GM12891 (cell line): ENCODE data around the gene PTPRN2.

Source experiments
- DNase-seq: peaks from one replicate; pipeline ENCODE4 v3.0.0; 2011; ENCODE audit warnings: low spot score; ENCODE audit not compliant: insufficient read length
- FAIRE-seq: peaks from 2 replicates; lab custom pipeline; 2011; peaks lifted over from hg19 to GRCh38; lab: Jason Lieb, UNC
- PAX5 ChIP-seq: IDR thresholded peaks from 2 replicates; pipeline ENCODE4 v1.6.1; 2011; ENCODE audit warnings: low read length, moderate library complexity, mild to moderate bottlenecking; ENCODE audit not compliant: insufficient read depth, severe bottlenecking
- POLR2A ChIP-seq: IDR thresholded peaks from 2 replicates; pipeline ENCODE4 v1.6.1; 2011; ENCODE audit warnings: low read depth, low read length, control low read depth
- POLR2AphosphoS5 ChIP-seq: IDR thresholded peaks from 2 replicates; pipeline ENCODE4 v1.6.1; 2011; ENCODE audit warnings: low read depth, low read length, control low read depth
- POU2F2 ChIP-seq: IDR thresholded peaks from 2 replicates; pipeline ENCODE4 v1.6.1; 2011; ENCODE audit warnings: low read depth, mild to moderate bottlenecking, control low read depth, low read length, moderate library complexity
- SPI1 ChIP-seq: IDR thresholded peaks from 2 replicates; pipeline ENCODE4 v1.6.1; 2011; ENCODE audit warnings: low read depth, low read length, control low read depth
- TAF1 ChIP-seq: IDR thresholded peaks from 2 replicates; pipeline ENCODE4 v1.6.1; 2011; ENCODE audit warnings: low read depth, low read length, control low read depth

PTPRN2 gene

DNA sequence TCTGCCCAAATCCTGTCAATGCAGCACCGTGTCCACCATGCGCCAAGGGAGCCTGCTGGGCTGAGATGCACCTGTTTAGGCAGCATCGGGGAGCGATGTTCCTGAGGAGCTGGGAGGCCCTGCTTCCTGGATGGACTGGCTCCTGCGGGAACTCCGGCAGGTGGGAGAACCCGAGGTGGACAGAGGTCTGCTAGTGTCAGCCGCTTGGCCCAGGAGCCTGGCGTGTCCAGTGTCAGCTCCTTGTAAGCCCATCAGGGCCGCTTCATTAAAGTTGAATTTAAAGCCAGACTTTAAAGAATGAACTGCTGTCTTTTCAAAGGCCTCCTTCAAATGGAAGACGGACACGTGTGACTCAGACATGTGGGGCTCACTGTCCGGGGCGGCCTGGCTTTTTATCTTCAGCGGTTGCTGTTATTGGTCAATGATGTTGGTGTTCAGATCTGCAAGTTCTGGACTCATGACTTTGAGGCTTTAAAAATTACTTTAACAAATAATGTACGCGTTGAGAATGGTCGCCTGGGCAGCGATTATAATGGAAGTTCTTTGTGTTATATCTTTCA lies 828.3 kb downstream of the PTPRN2 start:
- no peak for FAIRE-seq
- no peak for DNase-seq
- TF ChIP-seq POU2F2: no peak
- no peak for TF ChIP-seq TAF1
- no peak for TF ChIP-seq PAX5
- TF ChIP-seq POLR2A: no peak
- TF ChIP-seq SPI1: no peak
- no peak for TF ChIP-seq POLR2AphosphoS5

DNA sequence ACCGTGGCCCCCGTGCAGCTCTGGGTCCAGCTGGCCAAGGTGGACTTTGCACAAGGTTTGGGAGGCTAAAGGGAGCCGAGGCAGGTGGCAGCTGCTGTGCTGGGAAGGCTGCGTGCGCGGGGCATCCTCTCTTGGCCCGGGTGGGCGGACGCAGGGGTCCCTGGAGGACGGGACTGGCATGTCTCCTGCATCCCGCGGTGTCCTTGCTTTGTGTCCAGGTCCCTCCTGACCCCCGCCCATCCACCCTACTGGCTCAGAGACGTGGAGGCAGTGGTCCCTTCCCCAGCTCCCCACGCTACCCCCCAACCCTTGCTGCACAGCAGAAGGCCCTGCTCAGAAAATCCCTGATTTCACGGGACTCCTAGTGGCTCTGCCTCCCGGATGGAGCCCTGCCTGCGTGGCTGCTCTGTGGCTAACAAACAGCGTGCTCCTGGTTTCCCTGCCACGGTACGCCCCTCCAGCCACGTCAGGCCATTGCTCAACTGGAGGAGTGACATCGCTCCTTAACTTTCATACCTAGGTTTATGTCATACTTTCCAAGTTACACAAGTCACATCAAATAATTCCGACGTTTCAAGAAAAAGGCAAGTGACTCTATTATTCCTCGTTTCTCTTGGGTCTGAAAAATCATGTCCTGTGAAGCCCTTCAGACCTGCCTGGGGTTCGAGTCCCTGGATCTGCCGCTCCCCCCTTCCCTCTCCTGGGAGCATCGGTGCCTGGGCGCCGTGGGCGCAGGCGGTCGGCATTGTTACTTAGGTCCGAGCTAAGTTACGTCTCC lies 829.0 kb downstream of the PTPRN2 start:
- DNase-seq (no peak), FAIRE-seq (no peak)
- TF ChIP-seq SPI1: no peak
- TF ChIP-seq POLR2A: no peak
- no peak for TF ChIP-seq PAX5
- TF ChIP-seq TAF1: no peak

DNA sequence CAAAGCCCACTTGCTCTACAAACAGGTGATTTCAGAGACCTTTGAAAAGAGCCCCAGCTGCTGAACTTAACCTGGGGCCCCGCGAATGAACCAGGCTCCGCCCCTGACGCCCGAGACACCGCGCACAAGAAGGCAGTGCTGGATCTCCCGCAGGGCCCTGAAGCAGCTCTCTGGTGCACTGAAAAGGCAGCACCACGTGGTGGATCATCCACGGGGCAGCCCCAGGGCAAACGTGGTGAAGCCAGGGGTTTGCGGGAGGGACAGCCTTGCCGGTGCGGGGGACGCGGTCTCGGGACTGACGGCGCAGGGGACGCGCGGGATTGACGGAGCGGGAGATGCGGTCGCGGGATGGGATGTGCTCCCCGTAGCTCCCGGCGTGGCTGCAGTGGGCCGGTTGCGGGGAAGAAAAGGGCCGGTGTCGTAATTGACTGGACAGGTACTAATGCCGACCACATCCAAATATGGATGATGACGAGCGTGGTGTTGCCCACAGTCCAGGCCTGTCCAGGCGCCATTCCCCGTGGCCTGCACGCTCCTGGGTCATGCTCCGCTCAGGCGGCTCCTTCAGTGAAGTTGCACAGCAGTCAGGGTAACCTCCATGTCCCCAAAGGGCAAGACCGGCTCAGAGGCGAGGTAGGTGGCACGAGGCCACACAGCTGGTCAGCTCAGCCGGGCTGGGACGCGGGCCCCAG lies 829.7 kb downstream of the PTPRN2 start:
- no peak for FAIRE-seq
- DNase-seq: no peak
- no peak for TF ChIP-seq POU2F2
- TF ChIP-seq POLR2AphosphoS5: no peak
- no peak for TF ChIP-seq TAF1
- TF ChIP-seq POLR2A: no peak
- no peak for TF ChIP-seq SPI1

DNA sequence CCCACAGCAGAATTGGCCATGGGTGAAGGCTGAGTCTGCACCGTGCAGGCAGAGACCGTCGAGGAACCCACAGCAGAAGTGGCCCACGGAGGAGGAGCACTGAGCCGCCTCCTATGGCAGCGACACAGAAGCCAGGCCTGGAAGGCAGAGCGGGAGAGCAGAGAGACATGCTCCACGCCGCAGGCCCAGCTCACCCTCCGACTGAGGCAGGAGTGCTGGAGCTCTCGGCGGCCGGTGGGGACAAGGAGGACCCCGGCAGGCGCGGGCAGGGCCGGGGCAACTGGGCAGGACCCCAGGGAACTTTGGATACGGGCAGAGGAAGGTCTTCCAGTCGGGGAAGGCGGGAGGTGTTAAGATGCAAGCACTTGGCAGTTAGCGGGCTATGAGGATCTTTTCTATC lies 830.4 kb downstream of the PTPRN2 start:
- no peak for FAIRE-seq
- no peak for DNase-seq
- TF ChIP-seq POLR2A: no peak
- TF ChIP-seq POU2F2: no peak
- no peak for TF ChIP-seq TAF1
- TF ChIP-seq PAX5: no peak
- TF ChIP-seq SPI1: no peak
- TF ChIP-seq POLR2AphosphoS5: no peak

DNA sequence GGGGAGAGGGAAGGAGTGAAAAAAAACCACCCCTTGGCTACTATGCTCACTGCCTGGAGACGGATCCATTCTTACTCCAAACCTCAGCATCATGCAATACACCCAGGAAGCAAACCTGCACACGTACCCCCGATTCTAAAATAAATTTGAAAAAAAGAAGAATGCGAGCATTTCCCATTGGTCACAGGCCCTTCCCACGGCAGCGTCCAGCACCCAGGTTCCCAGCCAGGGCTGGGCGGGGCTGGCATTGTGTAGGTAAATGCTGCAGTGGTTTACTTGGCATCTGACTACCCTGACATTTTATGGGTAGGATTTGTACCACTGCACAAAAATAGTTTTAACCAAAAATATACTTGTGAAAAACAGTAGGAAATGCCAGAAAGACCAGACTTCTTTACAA lies 831.9 kb downstream of the PTPRN2 start:
- no peak for FAIRE-seq
- DNase-seq: no peak
- TF ChIP-seq SPI1 (no peak), POLR2AphosphoS5 (no peak), POU2F2 (no peak), POLR2A (no peak), PAX5 (no peak), TAF1 (no peak)

DNA sequence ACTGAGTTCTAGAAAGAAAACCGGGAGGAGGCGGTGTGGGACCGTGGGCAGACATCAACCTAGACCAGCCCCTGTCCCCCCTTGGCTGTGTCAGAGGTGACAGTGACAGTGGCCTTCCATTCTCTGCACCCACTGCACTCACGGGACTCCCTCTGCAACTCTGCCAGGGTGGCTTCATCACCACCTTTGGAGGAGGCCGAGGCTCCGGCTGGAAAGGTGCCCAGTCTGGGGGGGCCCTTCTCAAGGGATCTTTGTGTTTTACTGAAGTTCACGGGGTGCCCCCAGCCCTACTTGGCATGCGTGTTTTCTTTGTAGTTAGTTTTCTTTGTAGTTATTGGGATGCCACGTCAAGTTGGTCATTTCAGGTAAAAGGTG lies 833.2 kb downstream of the PTPRN2 start:
- FAIRE-seq (no peak), DNase-seq (no peak)
- no peak for TF ChIP-seq PAX5
- TF ChIP-seq POU2F2: no peak

DNA sequence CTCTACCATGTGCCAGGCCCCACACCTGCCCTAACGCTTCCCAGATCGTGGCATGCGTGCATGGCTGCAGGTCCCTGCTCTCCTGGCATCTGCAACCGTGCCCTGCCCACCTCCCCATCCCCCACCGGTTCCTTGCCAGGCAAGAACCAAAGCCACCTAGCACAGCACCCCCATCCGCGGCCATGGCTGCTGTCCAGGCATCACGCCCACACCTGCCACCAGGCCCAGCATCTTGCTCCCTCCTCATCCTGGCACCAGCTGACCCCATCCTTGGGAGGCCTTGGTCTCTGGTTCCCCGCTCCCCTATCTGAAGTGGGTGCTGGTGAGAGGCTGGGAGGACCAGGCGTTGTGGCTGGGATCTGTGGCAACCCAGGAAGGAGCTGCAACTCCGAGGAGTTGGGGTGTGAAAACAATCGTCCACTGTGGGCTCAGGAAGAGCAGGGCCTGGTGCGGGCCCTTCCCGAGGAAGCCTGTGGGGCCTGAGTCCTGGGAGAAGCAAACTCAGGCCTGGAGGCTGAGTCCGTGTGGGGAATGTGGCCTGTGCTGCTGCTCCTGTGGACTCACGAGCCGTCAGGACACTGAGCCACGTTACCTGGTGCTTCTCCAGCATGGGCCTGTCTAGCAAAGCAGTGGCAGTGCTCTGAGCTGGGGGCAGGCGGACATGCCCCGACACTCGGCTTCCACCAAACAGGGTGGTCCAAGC lies 833.8 kb downstream of the PTPRN2 start:
- DNase-seq: no peak
- TF ChIP-seq POU2F2 (no peak), POLR2A (no peak), POLR2AphosphoS5 (no peak), SPI1 (no peak), PAX5 (no peak)
- no peak for FAIRE-seq

DNA sequence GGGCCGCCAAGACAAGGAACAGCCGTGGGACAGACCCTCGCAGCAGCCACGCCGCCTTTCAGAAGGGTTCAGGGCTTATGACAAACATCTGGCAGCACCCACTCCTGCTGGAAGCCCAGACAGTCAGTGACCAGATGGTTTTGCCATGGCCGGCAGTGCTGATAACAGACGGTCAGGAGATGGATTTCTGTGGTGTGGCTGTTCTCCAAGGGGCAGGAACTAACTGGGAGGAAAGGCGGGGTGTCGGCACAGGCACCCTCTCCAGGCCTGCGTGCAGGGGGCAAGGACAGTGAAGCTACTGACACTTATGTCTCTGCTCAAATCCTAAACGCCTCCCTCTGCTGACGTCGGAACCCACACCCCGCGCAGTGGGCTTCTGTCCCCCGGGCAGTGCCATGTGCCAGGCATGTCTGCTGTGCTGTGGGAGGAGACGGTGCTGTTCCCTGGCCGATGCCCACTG lies 834.8 kb downstream of the PTPRN2 start:
- FAIRE-seq: no peak
- TF ChIP-seq SPI1: no peak
- no peak for TF ChIP-seq POLR2A
- no peak for TF ChIP-seq PAX5
- TF ChIP-seq POLR2AphosphoS5: no peak
- TF ChIP-seq POU2F2: no peak
- no peak for TF ChIP-seq TAF1
- DNase-seq: no peak

DNA sequence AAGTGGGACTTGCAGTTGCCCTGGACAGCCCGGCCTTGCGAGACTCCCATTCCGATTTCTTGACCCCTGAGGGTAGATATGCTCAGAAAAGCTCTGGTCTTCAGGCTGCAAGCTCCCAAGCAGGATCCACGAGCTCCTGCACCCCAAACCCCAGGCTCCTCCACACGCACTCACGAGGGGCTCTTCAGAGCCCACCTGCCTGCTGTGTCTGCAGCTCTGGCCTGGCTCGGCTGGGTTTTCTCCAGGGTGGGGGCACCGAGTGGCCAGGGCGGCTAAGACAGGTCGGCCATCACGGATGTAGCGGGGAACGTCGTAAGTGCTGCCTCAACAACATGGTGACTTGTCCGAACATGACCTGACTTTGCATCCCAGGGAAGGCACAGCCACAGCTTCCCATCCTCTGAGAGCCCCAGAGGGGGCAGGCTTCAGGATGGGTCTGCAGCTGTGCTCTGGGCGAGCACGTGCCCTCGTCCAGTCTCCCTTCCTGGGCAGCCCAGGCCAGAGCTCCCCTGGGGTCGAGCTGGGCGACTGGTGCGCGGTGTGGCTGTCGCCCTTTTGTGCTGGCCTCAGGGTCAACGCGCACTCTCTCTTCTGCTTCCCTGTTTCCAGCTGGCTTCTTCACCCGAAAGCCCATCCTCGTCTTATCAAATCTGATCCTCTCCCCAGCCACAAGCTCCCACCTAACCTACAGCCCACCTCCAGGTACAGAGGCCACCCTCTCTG lies 835.5 kb downstream of the PTPRN2 start:
- no peak for FAIRE-seq
- DNase-seq: no peak
- TF ChIP-seq SPI1 (no peak), POU2F2 (no peak), POLR2A (no peak)
